ENCODE data around the gene TMEM239. TPM values are rescaled to one million over a fixed set of nuclear protein-coding genes. Genes with fewer than 3 reads are reported as not detected.
"Not testable (repeated sequence)": the region's sequence is repeated elsewhere in the genome, so short reads cannot be mapped to it uniquely, and the experiment has no call there.

Gene TMEM239
- not detected in 2 replicates for total RNA-seq (2014; rRNA removed; shearing (Covaris generic); ENCODE audit: low replicate concordance)

DNA sequence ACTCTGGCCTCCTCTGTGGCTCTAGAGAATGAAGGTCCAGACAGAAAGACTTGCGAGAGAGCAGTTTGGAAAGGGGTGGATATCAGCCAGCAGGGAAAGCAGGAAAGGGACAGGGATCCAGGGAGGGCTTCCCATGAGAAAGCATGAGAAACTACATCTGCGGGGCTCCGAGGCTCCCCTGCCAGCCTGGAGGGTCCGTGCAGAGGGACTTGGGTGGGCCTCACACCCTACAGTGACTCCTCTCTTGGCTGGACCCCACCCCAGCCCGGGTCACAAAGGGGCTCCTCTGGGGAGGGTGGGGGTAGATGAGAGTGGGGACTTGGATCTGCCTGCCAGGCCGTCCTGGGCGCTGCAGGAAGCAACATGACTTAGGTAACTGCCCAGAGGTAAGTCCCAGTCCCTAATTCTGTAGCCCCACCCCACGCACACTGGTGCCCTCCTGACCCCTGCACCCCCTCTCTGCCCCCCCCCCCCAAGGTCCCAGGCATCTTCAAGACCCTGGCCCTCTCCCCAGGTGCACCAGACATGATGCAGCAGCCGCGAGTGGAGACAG, at the start of gene TMEM239:
Gene TMEM239 (plus strand): TSS at position 335 of the 553 bp plus-strand sequence. CDS start 191 bp downstream, at position 526.
- DNase-seq (ENCODE audit: low read depth), result no peak
- in situ Hi-C loops (cut with HindIII; ENCODE audit: low pct_unique_long_range_greater_than_20kb, low sequenced_read_pairs), result no loop called here

DNA sequence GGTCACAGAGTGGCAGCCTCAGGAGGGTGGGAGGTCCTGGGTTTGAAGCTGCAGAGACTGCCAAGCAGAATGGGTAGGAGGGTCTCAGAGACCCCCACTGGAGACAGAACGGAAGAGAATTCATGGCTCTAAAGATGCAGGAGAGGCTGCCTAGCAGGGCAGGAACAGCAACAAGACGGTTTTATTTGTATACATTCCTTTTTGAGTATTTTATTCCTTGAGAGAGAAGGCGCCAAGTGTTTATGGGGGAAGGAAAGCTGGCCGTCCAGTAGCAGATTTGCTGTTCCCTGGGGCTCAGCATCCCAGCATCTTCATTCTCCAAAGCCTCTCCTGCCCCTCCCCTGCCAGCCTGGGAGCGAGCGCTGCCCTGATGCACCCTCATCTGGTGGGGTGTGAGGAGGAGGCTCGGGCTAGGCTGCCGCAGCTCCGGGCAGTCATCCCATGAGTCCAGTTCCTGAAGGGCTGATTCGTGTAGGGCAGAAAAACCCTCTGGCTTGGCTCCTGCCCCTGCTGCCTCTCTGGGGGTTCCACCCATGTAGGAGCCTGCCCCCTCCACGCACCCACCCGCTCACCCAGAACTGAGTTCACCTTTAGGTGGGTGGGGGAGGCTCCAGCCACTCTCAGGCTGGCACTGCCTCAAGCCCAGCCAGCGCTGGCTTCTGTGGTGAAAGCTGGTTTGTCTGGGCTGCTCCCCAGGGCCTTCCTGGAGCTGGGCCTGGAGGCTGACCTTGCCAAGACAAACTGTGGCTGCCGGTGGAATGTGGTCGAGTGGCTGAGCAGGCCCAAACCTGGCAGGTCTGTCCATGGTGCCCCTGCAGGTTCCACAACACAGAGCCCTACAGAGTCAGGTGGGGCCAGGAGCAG, 48.2 kb upstream of the TMEM239 start:
- DNase-seq (ENCODE audit: low read depth), result no peak
- in situ Hi-C loops (cut with HindIII; ENCODE audit: low pct_unique_long_range_greater_than_20kb, low sequenced_read_pairs), result no loop called here

DNA sequence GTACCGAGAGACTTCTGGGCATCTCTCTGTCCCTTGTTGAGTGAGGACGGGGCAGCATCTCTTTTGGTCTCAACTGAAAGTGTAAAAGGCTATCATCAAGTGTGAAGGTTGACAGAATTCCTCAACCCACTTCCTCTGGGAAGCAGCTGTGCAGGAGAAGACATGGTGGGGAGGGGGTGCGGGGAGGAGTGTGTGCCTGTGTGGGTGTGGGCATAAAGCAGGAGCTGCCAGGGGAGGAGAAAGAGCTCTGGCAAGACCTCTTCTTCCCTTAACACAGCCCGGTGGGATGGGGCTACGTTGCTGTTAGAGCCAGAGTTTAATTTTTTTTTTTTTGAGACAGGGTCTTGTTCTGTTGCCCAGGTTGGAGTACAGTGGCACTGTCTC, 47.5 kb upstream of the TMEM239 start:
- in situ Hi-C loops (cut with HindIII; ENCODE audit: low pct_unique_long_range_greater_than_20kb, low sequenced_read_pairs), result no loop called here
- no peak for DNase-seq (ENCODE audit: low read depth)

- not testable (repeated sequence) for DNase-seq (ENCODE audit: low read depth)
These were observed 46.1 kb upstream of the TMEM239 start for GRCh38 chr20:2770091-2770490.

DNA sequence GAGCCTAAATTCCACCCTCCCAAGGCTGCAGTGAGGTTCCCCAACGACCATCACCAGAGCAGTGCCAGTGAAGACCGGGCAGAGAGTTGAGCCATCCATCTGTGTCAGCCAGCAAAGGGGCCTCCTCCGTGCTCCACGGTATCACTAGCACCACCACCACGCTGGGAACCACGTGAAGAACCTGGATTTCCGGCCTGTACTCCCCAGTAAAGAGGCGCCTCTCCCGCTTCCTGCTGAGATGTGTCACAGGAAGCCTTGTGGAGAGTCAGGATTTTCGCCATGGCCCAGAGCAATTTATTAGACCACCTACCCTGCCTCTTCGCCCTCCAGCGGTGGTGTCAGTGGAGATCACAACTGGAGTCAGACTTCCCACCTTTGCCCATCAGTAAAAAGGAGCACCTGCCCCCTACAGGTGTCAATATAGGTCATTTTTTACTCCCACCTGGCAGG, 44.5 kb upstream of the TMEM239 start:
- in situ Hi-C loops (cut with HindIII; ENCODE audit: low pct_unique_long_range_greater_than_20kb, low sequenced_read_pairs), result no loop called here
- DNase-seq (ENCODE audit: low read depth), result no peak

More at GRCh38 chr20:2770091-2770490, 46.1 kb upstream of the TMEM239 start:
- in situ Hi-C loops (cut with HindIII; ENCODE audit: low pct_unique_long_range_greater_than_20kb, low sequenced_read_pairs), result not testable (repeated sequence)

GRCh38 chr20:2773812-2774211, 42.4 kb upstream of the TMEM239 start:
- no peak for DNase-seq (ENCODE audit: low read depth)
- in situ Hi-C loops (cut with HindIII; ENCODE audit: low pct_unique_long_range_greater_than_20kb, low sequenced_read_pairs), result no loop called here

- in situ Hi-C loops (cut with HindIII; ENCODE audit: low pct_unique_long_range_greater_than_20kb, low sequenced_read_pairs), result no loop called here
- no peak for DNase-seq (ENCODE audit: low read depth)
These were observed 41.0 kb upstream of the TMEM239 start for GRCh38 chr20:2775139-2775538.

GRCh38 chr20:2778602-2779321, 37.4 kb upstream of the TMEM239 start:
- DNase-seq (ENCODE audit: low read depth), result no peak
- in situ Hi-C loops (cut with HindIII; ENCODE audit: low pct_unique_long_range_greater_than_20kb, low sequenced_read_pairs), result no loop called here

DNA sequence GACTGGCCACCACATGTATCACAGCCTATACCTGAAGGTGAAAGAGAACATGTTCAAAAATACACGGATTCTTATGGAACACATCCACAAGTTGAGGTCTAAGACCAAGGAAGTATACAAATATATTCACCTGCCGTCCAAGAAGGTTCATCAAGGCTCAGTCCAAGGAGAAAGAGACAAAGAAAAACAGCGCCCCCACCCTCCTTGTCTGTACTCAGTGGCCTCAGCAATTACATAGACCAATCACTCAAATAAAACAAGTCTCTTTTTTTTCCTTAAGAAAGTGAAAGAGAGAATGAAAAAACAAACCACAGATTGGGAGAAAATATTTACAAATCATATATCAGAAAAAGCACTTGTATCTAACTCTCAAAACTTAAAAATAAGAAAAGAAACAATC, 35.2 kb upstream of the TMEM239 start:
- in situ Hi-C loops (cut with HindIII; ENCODE audit: low pct_unique_long_range_greater_than_20kb, low sequenced_read_pairs), result no loop called here
- DNase-seq (ENCODE audit: low read depth), result no peak

DNA sequence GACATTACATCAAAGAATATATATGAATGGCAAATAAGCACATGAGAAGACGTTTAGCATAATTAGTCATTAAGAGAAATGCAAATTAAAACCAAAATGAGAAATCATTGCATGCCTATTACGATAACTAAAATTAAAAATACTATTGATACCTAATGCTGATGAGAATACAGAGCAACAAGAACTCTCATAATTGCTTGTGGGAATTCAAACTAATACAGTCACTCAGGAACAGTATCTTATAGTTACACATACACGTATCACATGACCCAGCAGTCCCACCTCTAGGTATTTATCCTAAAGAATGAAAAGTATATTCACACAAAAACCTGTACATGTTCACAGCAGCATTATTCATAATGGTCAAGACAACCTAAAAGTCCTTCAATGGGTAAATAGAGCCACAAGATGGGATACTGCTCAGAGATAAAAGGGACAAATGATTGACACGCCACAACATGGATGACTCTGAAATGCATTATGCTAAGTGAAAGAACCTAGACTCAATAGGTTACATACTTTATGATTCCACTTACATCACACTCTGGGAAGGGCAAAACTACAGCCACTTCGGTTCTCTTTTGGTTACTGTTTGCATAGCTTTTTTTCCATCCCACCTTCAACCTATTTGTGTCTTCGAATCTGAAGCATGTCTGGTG, 32.1 kb upstream of the TMEM239 start:
- in situ Hi-C loops (cut with HindIII; ENCODE audit: low pct_unique_long_range_greater_than_20kb, low sequenced_read_pairs), result no loop called here
- DNase-seq (ENCODE audit: low read depth), result no peak

GRCh38 chr20:2793471-2793870, 22.7 kb upstream of the TMEM239 start:
- DNase-seq (ENCODE audit: low read depth), result no peak

GRCh38 chr20:2794202-2794748, 21.9 kb upstream of the TMEM239 start:
- in situ Hi-C loops (cut with HindIII; ENCODE audit: low pct_unique_long_range_greater_than_20kb, low sequenced_read_pairs), result no loop called here
- no peak for DNase-seq (ENCODE audit: low read depth)

More at GRCh38 chr20:2793471-2793870, 22.7 kb upstream of the TMEM239 start:
- in situ Hi-C loops (cut with HindIII; ENCODE audit: low pct_unique_long_range_greater_than_20kb, low sequenced_read_pairs), result no loop called here

DNA sequence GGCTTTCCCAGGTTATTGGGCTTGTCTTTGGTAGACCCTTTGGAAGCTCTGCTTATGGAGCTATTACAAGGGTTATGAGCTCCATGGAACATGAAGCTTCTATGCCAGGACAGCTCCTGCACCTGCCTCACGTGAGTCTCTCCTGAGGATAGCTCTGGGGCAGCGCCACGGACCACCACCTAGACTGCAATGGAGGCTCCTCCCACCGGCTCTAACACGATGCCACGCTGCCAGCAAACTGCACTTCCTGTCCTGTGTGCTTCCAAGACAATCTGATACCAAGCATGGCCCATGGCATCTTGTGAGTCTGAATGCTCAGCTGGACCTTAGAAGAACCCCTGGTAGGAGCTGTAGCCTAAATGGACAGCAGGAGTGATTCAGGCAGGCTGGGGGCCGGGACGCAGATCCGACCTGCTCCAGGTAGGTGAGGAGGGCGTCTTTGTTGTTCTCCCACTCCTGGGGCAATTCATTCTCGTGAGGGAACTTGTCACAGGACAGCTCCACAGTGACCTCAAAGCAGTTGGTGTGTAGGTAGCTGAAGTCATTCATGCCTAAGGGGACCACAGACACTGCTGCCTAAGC, 21.2 kb upstream of the TMEM239 start:
- no peak for DNase-seq (ENCODE audit: low read depth)
- in situ Hi-C loops (cut with HindIII; ENCODE audit: low pct_unique_long_range_greater_than_20kb, low sequenced_read_pairs), result no loop called here

DNA sequence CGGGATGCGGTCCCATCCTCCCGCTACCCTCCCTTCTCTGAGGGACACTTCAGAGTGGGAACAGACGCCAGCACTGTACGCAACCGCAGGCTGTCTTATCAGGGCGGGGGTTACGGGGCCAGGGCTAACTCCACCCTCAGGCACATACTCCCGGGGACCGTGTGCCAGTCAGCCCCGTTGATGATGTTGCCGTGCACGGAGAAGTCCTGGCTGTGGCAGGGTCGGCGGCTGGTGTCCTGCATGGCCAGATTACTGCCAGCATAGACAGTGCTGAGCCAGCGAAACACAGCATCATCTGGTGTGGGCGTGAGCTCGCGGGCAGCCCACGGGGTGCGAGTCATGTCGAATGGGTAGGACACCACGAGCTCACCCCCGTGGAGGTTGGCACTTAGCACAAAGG, 20.7 kb upstream of the TMEM239 start:
- DNase-seq (ENCODE audit: low read depth), result no peak
- in situ Hi-C loops (cut with HindIII; ENCODE audit: low pct_unique_long_range_greater_than_20kb, low sequenced_read_pairs), result no loop called here

DNA sequence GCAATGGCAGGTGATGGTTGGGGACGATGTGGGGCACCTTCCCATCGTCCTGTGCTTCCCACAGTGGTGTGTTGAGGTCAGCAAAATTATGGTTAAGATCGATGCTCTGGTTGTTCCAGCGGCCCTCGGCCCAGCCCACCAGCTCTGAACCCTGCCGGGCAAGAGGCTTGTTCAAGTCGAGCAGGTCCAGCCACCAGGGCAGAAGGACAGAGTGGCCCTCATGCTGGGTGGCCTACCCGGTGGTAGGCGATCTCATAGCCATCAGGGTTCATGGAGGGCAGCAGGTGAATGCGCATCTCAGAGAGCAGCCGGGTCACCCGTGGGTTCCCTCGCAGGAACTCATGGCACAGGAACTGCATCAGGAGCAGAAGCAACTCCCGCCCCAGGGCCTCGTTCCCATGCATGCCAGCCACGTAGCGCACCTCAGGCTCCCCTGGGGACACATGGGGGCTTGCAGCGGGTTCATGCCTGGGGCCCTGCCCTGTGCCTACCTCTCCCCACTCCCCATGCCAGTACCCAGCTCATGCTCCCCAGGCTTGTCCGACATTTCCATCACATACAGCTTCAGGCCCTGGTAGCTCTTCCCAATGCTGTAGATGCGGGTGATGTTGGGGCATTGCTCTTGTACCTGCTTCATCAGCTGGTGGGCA, 20.0 kb upstream of the TMEM239 start:
- in situ Hi-C loops (cut with HindIII; ENCODE audit: low pct_unique_long_range_greater_than_20kb, low sequenced_read_pairs), result no loop called here
- DNase-seq (ENCODE audit: low read depth), result no peak

DNA sequence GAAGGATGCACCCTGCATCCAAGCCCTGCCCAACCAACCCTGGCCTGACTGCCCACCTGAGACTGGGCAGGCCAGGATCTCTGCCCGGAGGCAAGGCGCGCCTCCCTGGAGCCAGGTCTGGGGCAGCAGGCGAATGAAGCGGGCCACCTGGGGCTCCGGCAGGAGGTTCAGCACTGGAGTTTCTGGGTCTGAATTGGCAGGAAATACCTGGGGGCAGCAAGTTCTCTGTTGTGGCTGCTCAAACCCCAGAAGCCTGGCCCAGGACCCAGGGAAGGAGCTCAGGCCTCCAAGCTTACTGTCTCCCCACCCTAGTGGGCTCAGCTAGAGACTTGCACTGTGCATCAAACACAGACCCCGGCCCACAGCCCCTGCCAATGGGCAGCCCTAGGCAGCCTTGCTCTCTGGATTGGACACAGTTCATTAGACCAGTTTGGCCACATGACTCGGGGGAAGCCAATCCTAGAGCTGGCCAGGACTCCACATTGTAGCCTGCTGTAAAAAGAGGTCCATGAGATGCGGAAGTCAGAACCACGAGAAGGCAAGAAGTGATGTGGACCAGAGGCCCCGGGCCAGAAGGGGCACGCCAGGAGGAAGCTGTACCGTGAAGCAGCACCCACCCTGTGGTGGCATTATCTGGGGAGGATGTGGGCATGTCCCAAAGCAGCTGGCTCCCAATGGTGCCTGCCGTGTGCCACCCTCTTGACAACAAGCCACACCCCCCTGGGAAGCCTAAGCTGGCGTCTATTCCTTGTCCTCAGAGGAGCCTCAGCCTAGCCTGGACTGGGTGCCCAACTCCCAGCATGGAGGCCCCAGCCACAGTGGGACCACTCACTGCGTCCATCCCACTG, 18.8 kb upstream of the TMEM239 start:
- no peak for DNase-seq (ENCODE audit: low read depth)
- in situ Hi-C loops (cut with HindIII; ENCODE audit: low pct_unique_long_range_greater_than_20kb, low sequenced_read_pairs), result no loop called here

All from Caki2 (cell line).